ENCODE measurements around the gene PAX9. TPM values are rescaled to one million over a fixed set of nuclear protein-coding genes. Genes with fewer than 3 reads are reported as not detected.

The PAX9 gene
- total RNA-seq, 1 donor, result not detected

GRCh38 chr14:36660736-36661505 lies 739 bp upstream of the PAX9 start:
- H3K27me3 ChIP-seq (ENCODE audit: insufficient read depth, low read length), result peaks cover 98% of the 10 kb centered on the region
- no peak overlapping the region for H3K4me3 ChIP-seq (ENCODE audit: low read length)
- no peaks in the 10 kb centered on the region for H3K9me3 ChIP-seq (ENCODE audit: low read depth, low read length)
- peaks cover 2% of the 10 kb centered on the region for H3K4me1 ChIP-seq (ENCODE audit: insufficient read depth, low read length)

- Histone ChIP-seq H3K27me3 (ENCODE audit: insufficient read depth, low read length) (peaks cover 98% of the 10 kb centered on the region), H3K4me3 (ENCODE audit: low read length) (no peak overlapping the region), H3K4me1 (ENCODE audit: insufficient read depth, low read length) (no peaks in the 10 kb centered on the region), H3K9me3 (ENCODE audit: low read depth, low read length) (no peaks in the 10 kb centered on the region)
These were observed 540 bp downstream of the PAX9 start for GRCh38 chr14:36662258-36662542.

GRCh38 chr14:36662543-36663403 lies 1.1 kb downstream of the PAX9 start:
- no peaks in the 10 kb centered on the region for H3K9me3 ChIP-seq (ENCODE audit: low read depth, low read length)
- no peak overlapping the region for H3K4me3 ChIP-seq (ENCODE audit: low read length)
- no peaks in the 10 kb centered on the region for H3K4me1 ChIP-seq (ENCODE audit: insufficient read depth, low read length)
- peaks cover 98% of the 10 kb centered on the region for H3K27me3 ChIP-seq (ENCODE audit: insufficient read depth, low read length)

GRCh38 chr14:36663404-36664321 lies 2.0 kb downstream of the PAX9 start:
- Histone ChIP-seq H3K4me1 (ENCODE audit: insufficient read depth, low read length) (no peaks in the 10 kb centered on the region), H3K4me3 (ENCODE audit: low read length) (no peak overlapping the region), H3K9me3 (ENCODE audit: low read depth, low read length) (no peaks in the 10 kb centered on the region), H3K27me3 (ENCODE audit: insufficient read depth, low read length) (peaks cover 97% of the 10 kb centered on the region)

GRCh38 chr14:36664322-36665193 lies 2.9 kb downstream of the PAX9 start:
- no peaks in the 10 kb centered on the region for H3K9me3 ChIP-seq (ENCODE audit: low read depth, low read length)
- peaks cover 95% of the 10 kb centered on the region for H3K27me3 ChIP-seq (ENCODE audit: insufficient read depth, low read length)
- no peaks in the 10 kb centered on the region for H3K4me1 ChIP-seq (ENCODE audit: insufficient read depth, low read length)
- no peak overlapping the region for H3K4me3 ChIP-seq (ENCODE audit: low read length)

GRCh38 chr14:36665887-36666415 lies 4.3 kb downstream of the PAX9 start:
- H3K4me1 ChIP-seq (ENCODE audit: insufficient read depth, low read length), result no peaks in the 10 kb centered on the region
- no peak overlapping the region for H3K4me3 ChIP-seq (ENCODE audit: low read length)
- H3K27me3 ChIP-seq (ENCODE audit: insufficient read depth, low read length), result peaks cover 87% of the 10 kb centered on the region
- H3K9me3 ChIP-seq (ENCODE audit: low read depth, low read length), result no peaks in the 10 kb centered on the region

GRCh38 chr14:36666416-36667206 lies 5.0 kb downstream of the PAX9 start:
- peaks cover 85% of the 10 kb centered on the region for H3K27me3 ChIP-seq (ENCODE audit: insufficient read depth, low read length)
- H3K4me1 ChIP-seq (ENCODE audit: insufficient read depth, low read length), result no peaks in the 10 kb centered on the region
- no peaks in the 10 kb centered on the region for H3K9me3 ChIP-seq (ENCODE audit: low read depth, low read length)
- no peak overlapping the region for H3K4me3 ChIP-seq (ENCODE audit: low read length)

- Histone ChIP-seq H3K4me3 (ENCODE audit: low read length) (no peak overlapping the region), H3K4me1 (ENCODE audit: insufficient read depth, low read length) (no peaks in the 10 kb centered on the region), H3K9me3 (ENCODE audit: low read depth, low read length) (no peaks in the 10 kb centered on the region), H3K27me3 (ENCODE audit: insufficient read depth, low read length) (peaks cover 76% of the 10 kb centered on the region)
These were observed 6.0 kb downstream of the PAX9 start for GRCh38 chr14:36667679-36668078.

GRCh38 chr14:36671149-36671548 lies 9.5 kb downstream of the PAX9 start:
- Histone ChIP-seq H3K4me1 (ENCODE audit: insufficient read depth, low read length) (no peaks in the 10 kb centered on the region), H3K4me3 (ENCODE audit: low read length) (no peak overlapping the region), H3K9me3 (ENCODE audit: low read depth, low read length) (no peaks in the 10 kb centered on the region), H3K27me3 (ENCODE audit: insufficient read depth, low read length) (peaks cover 41% of the 10 kb centered on the region)

- Histone ChIP-seq H3K4me3 (ENCODE audit: low read length) (no peak overlapping the region), H3K27me3 (ENCODE audit: insufficient read depth, low read length) (peaks cover 34% of the 10 kb centered on the region), H3K9me3 (ENCODE audit: low read depth, low read length) (no peaks in the 10 kb centered on the region), H3K4me1 (ENCODE audit: insufficient read depth, low read length) (no peaks in the 10 kb centered on the region)
These were observed 10.4 kb downstream of the PAX9 start for GRCh38 chr14:36672095-36672494.

- no peaks in the 10 kb centered on the region for H3K4me1 ChIP-seq (ENCODE audit: insufficient read depth, low read length)
- H3K27me3 ChIP-seq (ENCODE audit: insufficient read depth, low read length), result peaks cover 15% of the 10 kb centered on the region
- H3K4me3 ChIP-seq (ENCODE audit: low read length), result no peak overlapping the region
- no peaks in the 10 kb centered on the region for H3K9me3 ChIP-seq (ENCODE audit: low read depth, low read length)
These were observed 13.0 kb downstream of the PAX9 start for GRCh38 chr14:36674659-36675058.

GRCh38 chr14:36675581-36675980 lies 13.9 kb downstream of the PAX9 start:
- H3K27me3 ChIP-seq (ENCODE audit: insufficient read depth, low read length), result peaks cover 16% of the 10 kb centered on the region
- no peak overlapping the region for H3K4me3 ChIP-seq (ENCODE audit: low read length)
- no peaks in the 10 kb centered on the region for H3K4me1 ChIP-seq (ENCODE audit: insufficient read depth, low read length)
- no peaks in the 10 kb centered on the region for H3K9me3 ChIP-seq (ENCODE audit: low read depth, low read length)

- Histone ChIP-seq H3K4me3 (ENCODE audit: low read length) (no peak overlapping the region), H3K9me3 (ENCODE audit: low read depth, low read length) (no peaks in the 10 kb centered on the region), H3K27me3 (ENCODE audit: insufficient read depth, low read length) (peaks cover 11% of the 10 kb centered on the region), H3K4me1 (ENCODE audit: insufficient read depth, low read length) (no peaks in the 10 kb centered on the region)
These were observed 14.6 kb downstream of the PAX9 start for GRCh38 chr14:36676236-36676635.
